HEK293T (cell line): ENCODE results near the gene ATAD3C.
A peak's percentile ranks its signal among the peaks of the same experiment; 100 is the strongest.
"Not testable (repeated sequence)": the region's sequence is repeated elsewhere in the genome, so short reads cannot be mapped to it uniquely, and the experiment has no call there.

Experiments
- CTCF ChIA-PET: fragments of 350-600 bp; formaldehyde crosslinking; extraction: SDS; loops from one replicate; lab custom pipeline; 2021; ENCODE audit warnings: antibody characterized with exemption, inconsistent platforms; lab: Yijun Ruan, JAX
- POLR2A ChIA-PET: fragments of 350-600 bp; formaldehyde crosslinking; extraction: SDS; loops from one replicate; lab custom pipeline; 2020; ENCODE audit warnings: antibody characterized with exemption, inconsistent platforms; lab: Yijun Ruan, JAX
- DNase-seq: peaks from one replicate; pipeline ENCODE4 v3.0.0; 2012; ENCODE audit warnings: mixed read lengths; ENCODE audit errors: extremely low spot score
- ARNT ChIP-seq: fragments of 450-650 bp; IDR thresholded peaks from 2 replicates; pipeline ENCODE4 v1.6.1; 2017; ENCODE audit warnings: mild to moderate bottlenecking
- BHLHE40 ChIP-seq: fragments of 450-650 bp; IDR thresholded peaks from 2 replicates; pipeline ENCODE4 v1.6.1; 2016; ENCODE audit warnings: mild to moderate bottlenecking, moderate library complexity, borderline replicate concordance
- CTBP1 ChIP-seq: fragments of 450-650 bp; IDR thresholded peaks from 2 replicates; pipeline ENCODE4 v1.6.1; 2016; ENCODE audit warnings: borderline replicate concordance
- ELF4 ChIP-seq: fragments of 450-650 bp; IDR thresholded peaks from 2 replicates; pipeline ENCODE4 v1.6.1; 2017; ENCODE audit warnings: antibody characterized with exemption
- FOXA1 ChIP-seq: fragments of 450-650 bp; IDR thresholded peaks from 2 replicates; pipeline ENCODE4 v1.6.1; 2016; ENCODE audit warnings: mild to moderate bottlenecking
- FOXK2 ChIP-seq: fragments of 450-650 bp; IDR thresholded peaks from 2 replicates; pipeline ENCODE4 v1.6.1; 2016; ENCODE audit warnings: mild to moderate bottlenecking
- FOXM1 ChIP-seq: fragments of 450-650 bp; IDR thresholded peaks from 2 replicates; pipeline ENCODE4 v1.6.1; 2017; ENCODE audit warnings: mild to moderate bottlenecking, borderline replicate concordance
- HDGF ChIP-seq: fragments of 450-650 bp; IDR thresholded peaks from 2 replicates; pipeline ENCODE4 v1.6.1; 2017; ENCODE audit warnings: antibody characterized with exemption, borderline replicate concordance
- L3MBTL2 ChIP-seq: fragments of 450-650 bp; conservative IDR thresholded peaks from 2 replicates; pipeline ENCODE4 v1.6.1; 2016; ENCODE audit warnings: mild to moderate bottlenecking
- LEF1 ChIP-seq: fragments of 450-650 bp; IDR thresholded peaks from 2 replicates; pipeline ENCODE4 v1.6.1; 2017; ENCODE audit warnings: mild to moderate bottlenecking, borderline replicate concordance
- NFRKB ChIP-seq: fragments of 450-650 bp; IDR thresholded peaks from 2 replicates; pipeline ENCODE4 v1.6.1; 2016; ENCODE audit warnings: mild to moderate bottlenecking, moderate library complexity
- SP1 ChIP-seq: fragments of 450-650 bp; IDR thresholded peaks from 2 replicates; pipeline ENCODE4 v1.6.1; 2017
- SUZ12 ChIP-seq: fragments of 450-650 bp; IDR thresholded peaks from 2 replicates; pipeline ENCODE4 v1.6.1; 2016; ENCODE audit warnings: mild to moderate bottlenecking
- TARDBP ChIP-seq: fragments of 450-650 bp; IDR thresholded peaks from 2 replicates; pipeline ENCODE4 v1.6.1; 2016
- ZNF384 ChIP-seq: fragments of 450-650 bp; IDR thresholded peaks from 2 replicates; pipeline ENCODE4 v1.6.1; 2016
- TF ChIP-seq, protein P1 (sequence below): fragments of 450-650 bp; IDR thresholded peaks from 2 replicates; pipeline ENCODE4 v1.6.1; 2016

Gene ATAD3C

DNA sequence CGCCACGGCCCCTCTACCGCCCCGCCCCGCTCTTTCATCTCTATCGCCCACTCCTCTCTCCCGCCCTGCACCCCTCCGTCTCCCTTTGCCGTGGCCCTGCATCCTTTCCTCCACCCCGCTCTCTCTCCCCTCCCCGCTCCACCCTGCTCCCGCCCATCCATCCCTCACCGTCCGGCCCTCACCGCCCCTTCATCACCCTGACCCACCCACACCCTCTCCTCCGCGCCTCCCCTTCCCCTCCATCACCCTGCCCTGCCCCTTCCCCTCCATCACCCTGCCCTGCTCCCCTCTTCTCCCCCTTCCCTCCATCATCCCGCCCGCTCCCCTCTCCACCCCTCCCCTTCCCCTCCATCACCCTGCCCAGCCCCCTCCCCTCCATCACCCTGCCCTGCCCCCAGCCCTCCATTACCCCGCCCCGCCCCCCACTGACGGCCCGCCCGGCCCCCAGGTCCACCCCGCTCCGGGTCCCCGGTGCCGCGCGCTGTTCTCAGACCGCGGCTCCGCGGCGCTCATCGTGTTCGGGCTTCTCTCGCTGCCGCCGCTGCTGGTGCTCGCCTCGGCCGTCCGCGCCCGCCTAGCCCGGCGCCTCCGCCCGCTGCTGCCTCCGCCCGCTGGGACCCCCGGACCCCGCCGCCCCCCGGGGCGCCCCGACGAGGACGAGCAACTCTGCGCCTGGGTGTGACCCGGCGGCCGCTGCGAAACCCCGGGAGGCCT, 22.2 kb upstream of the ATAD3C start:
- peak; percentile 17 for DNase-seq
- TF ChIP-seq SP1: no peak
- TF ChIP-seq, protein P1, sequence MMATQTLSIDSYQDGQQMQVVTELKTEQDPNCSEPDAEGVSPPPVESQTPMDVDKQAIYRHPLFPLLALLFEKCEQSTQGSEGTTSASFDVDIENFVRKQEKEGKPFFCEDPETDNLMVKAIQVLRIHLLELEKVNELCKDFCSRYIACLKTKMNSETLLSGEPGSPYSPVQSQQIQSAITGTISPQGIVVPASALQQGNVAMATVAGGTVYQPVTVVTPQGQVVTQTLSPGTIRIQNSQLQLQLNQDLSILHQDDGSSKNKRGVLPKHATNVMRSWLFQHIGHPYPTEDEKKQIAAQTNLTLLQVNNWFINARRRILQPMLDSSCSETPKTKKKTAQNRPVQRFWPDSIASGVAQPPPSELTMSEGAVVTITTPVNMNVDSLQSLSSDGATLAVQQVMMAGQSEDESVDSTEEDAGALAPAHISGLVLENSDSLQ: no peak
- no peak for TF ChIP-seq HDGF
- TF ChIP-seq ARNT: no peak
- no peak for TF ChIP-seq FOXA1
- TF ChIP-seq CTBP1: no peak
- TF ChIP-seq NFRKB: no peak
- no peak for TF ChIP-seq L3MBTL2
- TF ChIP-seq BHLHE40: no peak
- TF ChIP-seq ZNF384: no peak
- TF ChIP-seq ELF4: no peak
- no peak for TF ChIP-seq TARDBP
- ChIA-PET POLR2A (no interaction called here), CTCF (no interaction called here)

GRCh38 chr1:1427820-1428148, 21.7 kb upstream of the ATAD3C start:
- DNase-seq: no peak
- TF ChIP-seq ELF4: no peak
- no peak for TF ChIP-seq CTBP1
- TF ChIP-seq SP1: no peak
- no peak for TF ChIP-seq LEF1
- TF ChIP-seq FOXK2: no peak
- TF ChIP-seq, protein P1: no peak
- TF ChIP-seq ARNT: no peak
- no peak for TF ChIP-seq HDGF
- TF ChIP-seq SUZ12: no peak
- TF ChIP-seq BHLHE40: no peak
- no peak for TF ChIP-seq NFRKB
- no peak for TF ChIP-seq L3MBTL2
- no peak for TF ChIP-seq TARDBP
- no peak for TF ChIP-seq FOXM1
- TF ChIP-seq ZNF384: no peak
- no peak for TF ChIP-seq FOXA1
- ChIA-PET POLR2A (no interaction called here), CTCF (no interaction called here)

- CTCF ChIA-PET: no interaction called here
- TF ChIP-seq BHLHE40 (no peak), CTBP1 (no peak), FOXM1 (no peak), FOXK2 (no peak), SP1 (no peak), TARDBP (no peak), HDGF (no peak), NFRKB (no peak), LEF1 (no peak), SUZ12 (no peak), ZNF384 (no peak)
- TF ChIP-seq, protein P1: no peak
- POLR2A ChIA-PET: no interaction called here
- peak; percentile 5 for DNase-seq
Observed at GRCh38 chr1:1428174-1428573, 21.3 kb upstream of the ATAD3C start.

DNA sequence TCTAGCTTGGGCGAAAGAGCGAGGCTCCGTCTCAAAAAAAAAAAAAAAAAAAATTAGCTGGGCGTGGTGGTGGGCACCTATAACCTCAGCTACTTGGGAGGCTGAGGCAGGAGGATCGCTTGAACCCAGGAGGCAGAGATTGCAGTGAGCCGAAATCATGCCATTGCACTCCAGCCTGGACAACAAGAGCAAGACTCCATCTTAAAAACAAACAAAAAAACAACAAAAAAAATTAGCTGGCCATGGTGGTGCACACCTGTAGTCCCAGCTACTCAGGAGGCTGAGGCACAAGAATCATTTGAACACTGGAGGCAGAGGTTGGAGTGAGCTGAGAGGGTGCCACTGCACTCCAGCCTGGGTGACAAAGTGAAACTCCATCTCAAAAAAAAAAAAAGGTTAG, 20.5 kb upstream of the ATAD3C start:
- POLR2A ChIA-PET: interaction anchor here (1.5 kb wide), 1 partner anchor 21 kb away, joined by 7 read pairs; no protein-coding TSS in a partner anchor
- CTCF ChIA-PET: interaction anchor here (0.6 kb wide), 1 partner anchor 766 kb away, joined by 3 read pairs; the partner anchor contains the start of gene FAAP20
- not testable (repeated sequence) for DNase-seq

DNA sequence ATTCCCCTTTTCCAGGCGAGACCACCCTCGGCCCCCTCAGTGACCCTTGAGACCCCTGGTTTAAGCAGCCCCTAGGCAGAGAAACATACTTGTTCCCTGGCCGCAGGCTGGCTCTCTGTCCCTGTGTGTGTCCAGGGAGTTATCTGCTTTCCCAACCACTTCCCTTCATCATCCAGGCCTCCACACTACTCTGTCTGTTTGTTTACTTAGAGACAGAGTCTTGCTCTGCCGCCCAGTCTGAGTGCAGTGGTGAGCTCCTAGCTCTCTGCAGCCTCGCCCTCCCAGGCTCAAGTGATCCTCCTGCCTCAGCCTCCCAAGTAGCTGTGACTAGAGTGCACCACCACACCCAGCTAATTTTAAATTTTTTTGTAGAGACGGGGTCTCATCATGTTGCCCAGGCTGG, 19.8 kb upstream of the ATAD3C start:
- TF ChIP-seq, protein P1: no peak
- TF ChIP-seq ELF4 (no peak), ARNT (no peak), LEF1 (no peak), BHLHE40 (no peak), FOXA1 (no peak), SUZ12 (no peak), ZNF384 (no peak), HDGF (no peak), CTBP1 (no peak), SP1 (no peak), NFRKB (no peak), FOXM1 (no peak), FOXK2 (no peak), L3MBTL2 (no peak), TARDBP (no peak)
- ChIA-PET CTCF (interaction anchor here (0.7 kb wide), 1 partner anchor 12 kb away, joined by 3 read pairs; no protein-coding TSS in a partner anchor), POLR2A (interaction anchor here (1.5 kb wide), 1 partner anchor 22 kb away, joined by 7 read pairs; no protein-coding TSS in a partner anchor)

More for the DNA sequence above, 19.8 kb upstream of the ATAD3C start:
- peak; percentile 10 for DNase-seq
